ENCODE measurements around the gene DNAH7. TPM values are rescaled to one million over a fixed set of nuclear protein-coding genes. Genes with fewer than 3 reads are reported as not detected.

The DNAH7 gene
- total RNA-seq, 2 donors from 2014 or later, result 1.1 to 1.5 TPM

- peaks cover 62% of the 10 kb centered on the region for H3K36me3 Mint-ChIP-seq (ENCODE audit: low read depth)
Measured at GRCh38 chr2:195741191-195741590, 327.4 kb downstream of the DNAH7 start.

GRCh38 chr2:195737511-195738325 lies 330.9 kb downstream of the DNAH7 start:
- peaks cover 23% of the 10 kb centered on the region for H3K36me3 ChIP-seq (ENCODE audit: control insufficient read depth, insufficient read depth, low read length)
- H3K4me3 ChIP-seq (ENCODE audit: low read length), result no peak overlapping the region
- Mint-ChIP-seq H3K36me3 (ENCODE audit: low read depth) (peaks cover 43% of the 10 kb centered on the region), H3K27me3 (ENCODE audit: insufficient read depth) (no peaks in the 10 kb centered on the region), H3K9me3 (peaks cover 8% of the 10 kb centered on the region), H3K4me3 (no peak overlapping the region), H3K27ac (peak overlapping the region; percentile 28), H3K4me1 (no peaks in the 10 kb centered on the region)
- H3K4me1 ChIP-seq (ENCODE audit: control insufficient read depth, insufficient read depth, low read length), result no peaks in the 10 kb centered on the region
- WGBS, 2 experiments (ENCODE audit: insufficient coverage in 1 of 2, insufficient read length in 1 of 2), result 94 to 100% methylated on average over 4 to 5 of the region's 5 CpGs
- H3K27me3 ChIP-seq (ENCODE audit: control insufficient read depth, insufficient read depth, low read length, poor library complexity, severe bottlenecking), result no peaks in the 10 kb centered on the region
- no peak overlapping the region for H3K27ac ChIP-seq (ENCODE audit: low read depth, low read length)
- no peak overlapping the region for H3K9ac ChIP-seq (ENCODE audit: extremely low read depth, low read length, poor library complexity, severe bottlenecking)
- TF ChIP-seq CTCF (conservative IDR thresholded peaks at IDR 0.05), result no peak
- H3K9me3 ChIP-seq (ENCODE audit: control insufficient read depth, low read length), result peaks cover 8% of the 10 kb centered on the region
- no peak for DNase-seq

More at GRCh38 chr2:195741191-195741590, 327.4 kb downstream of the DNAH7 start:
- 89 to 100% methylated on average over 1 of the region's 1 CpG for WGBS, 2 experiments (ENCODE audit: insufficient coverage in 1 of 2, insufficient read length in 1 of 2)
- H3K4me1 ChIP-seq (ENCODE audit: control insufficient read depth, insufficient read depth, low read length), result no peaks in the 10 kb centered on the region
- peaks cover 13% of the 10 kb centered on the region for H3K36me3 ChIP-seq (ENCODE audit: control insufficient read depth, insufficient read depth, low read length)
- TF ChIP-seq CTCF (conservative IDR thresholded peaks at IDR 0.05), result no peak
- H3K4me3 Mint-ChIP-seq, result no peak overlapping the region
- no peaks in the 10 kb centered on the region for H3K27me3 ChIP-seq (ENCODE audit: control insufficient read depth, insufficient read depth, low read length, poor library complexity, severe bottlenecking)
- DNase-seq, result no peak
- no peaks in the 10 kb centered on the region for H3K27me3 Mint-ChIP-seq (ENCODE audit: insufficient read depth)
- peaks cover 20% of the 10 kb centered on the region for H3K9me3 ChIP-seq (ENCODE audit: control insufficient read depth, low read length)
- peaks cover 41% of the 10 kb centered on the region for H3K9me3 Mint-ChIP-seq
- no peak overlapping the region for H3K4me3 ChIP-seq (ENCODE audit: low read length)
- no peak overlapping the region for H3K27ac Mint-ChIP-seq
- H3K27ac ChIP-seq (ENCODE audit: low read depth, low read length), result no peak overlapping the region
- no peaks in the 10 kb centered on the region for H3K4me1 Mint-ChIP-seq
- no peak overlapping the region for H3K9ac ChIP-seq (ENCODE audit: extremely low read depth, low read length, poor library complexity, severe bottlenecking)

- WGBS, 2 experiments (ENCODE audit: insufficient coverage in 1 of 2, insufficient read length in 1 of 2), result 75% methylated on average over 1 of the region's 1 CpG; no CpG with 5 or more reads in 1 of the 2 experiments
- H3K4me3 ChIP-seq (ENCODE audit: low read length), result no peak overlapping the region
- no peak overlapping the region for H3K27ac ChIP-seq (ENCODE audit: low read depth, low read length)
- Mint-ChIP-seq H3K27ac (no peak overlapping the region), H3K4me3 (no peak overlapping the region), H3K27me3 (ENCODE audit: insufficient read depth) (no peaks in the 10 kb centered on the region), H3K4me1 (no peaks in the 10 kb centered on the region), H3K36me3 (ENCODE audit: low read depth) (peaks cover 44% of the 10 kb centered on the region), H3K9me3 (no peaks in the 10 kb centered on the region)
- DNase-seq, result no peak
- H3K9me3 ChIP-seq (ENCODE audit: control insufficient read depth, low read length), result no peaks in the 10 kb centered on the region
- H3K9ac ChIP-seq (ENCODE audit: extremely low read depth, low read length, poor library complexity, severe bottlenecking), result no peak overlapping the region
- no peaks in the 10 kb centered on the region for H3K27me3 ChIP-seq (ENCODE audit: control insufficient read depth, insufficient read depth, low read length, poor library complexity, severe bottlenecking)
- peaks cover 16% of the 10 kb centered on the region for H3K36me3 ChIP-seq (ENCODE audit: control insufficient read depth, insufficient read depth, low read length)
- no peak for TF ChIP-seq CTCF (conservative IDR thresholded peaks at IDR 0.05)
- no peaks in the 10 kb centered on the region for H3K4me1 ChIP-seq (ENCODE audit: control insufficient read depth, insufficient read depth, low read length)
Measured at GRCh38 chr2:195735347-195735746, 333.3 kb downstream of the DNAH7 start.

Measured in endodermal cell (in vitro differentiated cells).